ENCODE measurements around the gene SORL1.

SORL1 gene

DNA sequence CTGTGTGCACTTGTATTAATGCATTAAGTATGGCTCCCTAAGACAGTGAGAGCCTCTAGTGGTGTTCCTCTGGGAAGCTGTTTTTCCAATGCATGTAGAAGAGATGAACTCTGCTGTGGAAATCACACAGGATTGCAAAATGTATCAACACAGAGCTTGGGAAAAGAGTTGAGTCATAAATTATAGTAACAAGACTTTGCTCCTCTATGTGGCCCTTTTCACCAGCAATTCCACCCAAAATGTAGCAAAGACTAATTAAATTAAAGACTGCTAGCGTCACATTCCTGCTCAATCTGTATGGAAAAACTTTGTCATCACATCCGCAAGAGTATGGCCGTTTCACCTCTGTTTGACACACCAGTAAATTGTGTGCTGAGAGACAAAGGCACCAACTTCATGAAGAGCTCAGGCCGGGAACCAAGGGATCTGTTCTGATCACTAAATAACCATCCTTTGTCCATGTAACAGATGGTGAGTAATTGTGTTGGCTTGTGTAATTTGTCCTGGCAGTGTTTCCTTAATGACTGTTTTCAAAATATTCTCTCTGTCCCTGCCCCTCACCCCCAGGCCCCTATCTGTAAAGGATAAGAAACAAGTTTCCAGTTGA is 209.9 kb downstream of the SORL1 start:
- DNase-seq: no peak

GRCh38 chr11:121664144-121664543 is 212.0 kb downstream of the SORL1 start:
- DNase-seq: no peak

GRCh38 chr11:121665206-121665838 is 213.2 kb downstream of the SORL1 start:
- no peak for DNase-seq

DNA sequence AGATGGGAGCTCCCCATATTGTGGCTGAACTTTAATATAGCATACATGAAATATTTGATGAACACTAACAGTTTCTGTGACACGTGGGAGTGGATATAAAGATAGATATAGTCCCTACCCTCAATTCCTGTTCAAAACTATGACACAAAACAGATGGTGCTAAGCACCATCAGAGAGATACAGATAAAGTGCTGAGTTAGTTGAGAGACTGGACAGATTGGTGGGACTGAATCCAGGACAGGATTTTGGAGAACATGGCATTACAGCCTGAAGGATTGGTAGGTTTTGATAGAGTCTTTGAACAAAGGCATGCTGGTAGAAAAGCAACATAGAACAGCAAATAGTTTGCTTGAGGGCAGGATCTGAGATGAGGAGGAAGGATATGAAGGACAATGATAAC is 215.7 kb downstream of the SORL1 start:
- DNase-seq: no peak

- no peak for DNase-seq
These were observed 217.3 kb downstream of the SORL1 start for GRCh38 chr11:121669422-121669821.

DNA sequence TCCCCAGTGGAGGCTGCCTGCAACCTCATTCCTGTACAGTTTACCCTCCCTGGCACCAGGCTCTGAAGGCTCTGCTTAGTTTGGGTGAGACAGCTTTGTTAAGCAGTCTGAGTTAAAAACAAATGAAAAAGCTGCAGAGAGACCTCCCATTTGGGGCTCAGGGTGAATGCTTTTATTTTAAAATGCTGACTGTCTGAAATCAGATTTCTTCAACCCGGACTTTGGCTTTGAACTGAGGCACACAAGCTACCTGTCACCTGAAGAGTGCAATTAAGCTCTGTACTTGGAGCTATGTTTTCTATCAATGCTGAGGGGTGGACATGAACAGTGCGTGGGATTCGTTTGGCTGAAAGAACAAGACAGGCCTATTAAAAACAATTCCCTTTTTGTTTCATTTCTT is 218.2 kb downstream of the SORL1 start:
- no peak for DNase-seq

GRCh38 chr11:121670805-121671282 is 218.7 kb downstream of the SORL1 start:
- DNase-seq: no peak

DNA sequence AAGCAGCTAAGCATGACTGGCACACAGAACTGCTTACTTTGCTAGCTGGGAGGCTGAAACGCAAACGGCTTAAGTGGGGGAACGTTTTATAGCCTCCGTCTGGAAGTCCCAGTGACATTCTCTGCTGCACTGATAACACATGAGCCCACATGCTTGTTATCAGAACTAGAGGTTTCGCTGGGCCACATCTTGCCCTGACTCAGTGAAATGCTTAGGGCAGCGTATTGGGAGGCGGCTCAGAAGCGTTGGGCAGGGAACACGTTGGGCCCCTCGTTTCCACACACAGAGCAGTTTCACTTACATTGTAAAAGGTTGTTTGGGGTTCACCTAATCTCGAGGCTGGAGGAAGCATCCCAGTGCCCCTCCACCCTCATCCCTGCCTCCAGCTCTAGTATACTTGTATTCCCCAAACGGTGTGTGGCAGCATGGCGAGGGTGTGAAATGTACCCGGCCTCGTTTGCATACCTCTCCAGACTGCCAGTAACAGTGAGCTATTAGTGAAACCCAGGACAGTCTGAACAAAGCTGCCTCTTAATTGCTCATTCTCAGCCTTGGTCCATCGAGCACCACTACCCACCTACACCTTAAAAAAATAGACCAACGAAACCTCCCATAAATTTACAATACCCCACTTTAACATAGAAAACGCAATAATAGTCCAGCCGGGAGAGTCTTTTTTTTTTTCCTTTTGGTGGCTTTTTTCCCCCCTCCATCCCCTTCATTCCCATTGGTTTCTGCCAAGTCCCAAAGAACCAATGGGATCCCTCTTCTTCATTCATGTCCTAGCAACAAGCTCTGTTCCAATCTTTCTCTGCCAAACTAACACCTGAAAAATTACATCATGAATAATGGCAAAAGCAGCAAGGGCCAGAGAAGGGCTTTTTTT is 219.4 kb downstream of the SORL1 start:
- DNase-seq: no peak

- DNase-seq: no peak
These were observed 220.7 kb downstream of the SORL1 start for GRCh38 chr11:121672630-121673487.

DNA sequence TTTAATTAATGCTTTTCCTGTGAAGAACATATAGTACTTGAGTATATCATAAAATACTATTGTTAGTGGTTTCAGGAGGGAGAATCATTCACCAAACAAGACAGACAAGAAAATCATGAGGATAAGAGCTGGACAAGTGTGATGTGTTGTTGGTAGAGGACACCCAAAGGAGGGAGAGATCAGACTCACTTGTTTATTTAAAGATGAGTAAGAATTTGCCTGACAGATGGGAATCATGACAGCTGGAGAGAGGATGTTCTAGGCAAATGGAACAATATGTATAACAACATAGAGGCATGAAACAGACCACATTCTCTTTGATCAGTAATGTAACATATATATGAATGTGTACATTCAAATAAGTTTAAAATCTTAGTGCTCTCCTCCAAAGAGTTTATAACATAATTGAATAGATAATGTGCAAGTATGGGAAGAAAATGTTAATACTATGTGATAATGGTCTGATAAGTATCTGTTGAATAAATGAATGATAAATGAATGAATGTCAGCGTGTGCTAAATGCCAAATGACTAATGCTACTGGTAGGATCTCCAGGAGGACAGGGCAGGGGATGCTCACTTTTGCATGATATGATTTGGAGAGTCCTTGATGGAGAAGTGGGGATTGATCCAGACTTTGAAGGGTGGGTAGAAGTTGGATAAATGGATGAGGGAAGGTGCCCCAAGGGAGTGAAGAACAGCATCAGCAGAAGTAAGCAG is 229.6 kb downstream of the SORL1 start:
- DNase-seq: no peak
